ENCODE data around the gene CDA. TPM values are rescaled to one million over a fixed set of nuclear protein-coding genes. Genes with fewer than 3 reads are reported as not detected.

Gene CDA
- total RNA-seq, 1 donor from 2014 or later, result 1.5 TPM

GRCh38 chr1:20587661-20588053 lies 1.2 kb upstream of the CDA start:
- TF ChIP-seq, protein P1, sequence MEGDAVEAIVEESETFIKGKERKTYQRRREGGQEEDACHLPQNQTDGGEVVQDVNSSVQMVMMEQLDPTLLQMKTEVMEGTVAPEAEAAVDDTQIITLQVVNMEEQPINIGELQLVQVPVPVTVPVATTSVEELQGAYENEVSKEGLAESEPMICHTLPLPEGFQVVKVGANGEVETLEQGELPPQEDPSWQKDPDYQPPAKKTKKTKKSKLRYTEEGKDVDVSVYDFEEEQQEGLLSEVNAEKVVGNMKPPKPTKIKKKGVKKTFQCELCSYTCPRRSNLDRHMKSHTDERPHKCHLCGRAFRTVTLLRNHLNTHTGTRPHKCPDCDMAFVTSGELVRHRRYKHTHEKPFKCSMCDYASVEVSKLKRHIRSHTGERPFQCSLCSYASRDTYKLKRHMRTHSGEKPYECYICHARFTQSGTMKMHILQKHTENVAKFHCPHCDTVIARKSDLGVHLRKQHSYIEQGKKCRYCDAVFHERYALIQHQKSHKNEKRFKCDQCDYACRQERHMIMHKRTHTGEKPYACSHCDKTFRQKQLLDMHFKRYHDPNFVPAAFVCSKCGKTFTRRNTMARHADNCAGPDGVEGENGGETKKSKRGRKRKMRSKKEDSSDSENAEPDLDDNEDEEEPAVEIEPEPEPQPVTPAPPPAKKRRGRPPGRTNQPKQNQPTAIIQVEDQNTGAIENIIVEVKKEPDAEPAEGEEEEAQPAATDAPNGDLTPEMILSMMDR (conservative IDR thresholded peaks at IDR 0.05), result no peak
- H3K27ac Mint-ChIP-seq, result no peak overlapping the region
- H3K36me3 Mint-ChIP-seq, result no peaks in the 10 kb centered on the region
- peaks cover 15% of the 10 kb centered on the region for H3K4me1 Mint-ChIP-seq (ENCODE audit: unreplicated experiment)
- H3K9me3 Mint-ChIP-seq, result no peaks in the 10 kb centered on the region
- H3K4me3 Mint-ChIP-seq, result no peak overlapping the region
- no peak for DNase-seq (ENCODE audit: extremely low spot score, unreplicated experiment)
- H3K27me3 Mint-ChIP-seq, result peaks cover 61% of the 10 kb centered on the region

DNA sequence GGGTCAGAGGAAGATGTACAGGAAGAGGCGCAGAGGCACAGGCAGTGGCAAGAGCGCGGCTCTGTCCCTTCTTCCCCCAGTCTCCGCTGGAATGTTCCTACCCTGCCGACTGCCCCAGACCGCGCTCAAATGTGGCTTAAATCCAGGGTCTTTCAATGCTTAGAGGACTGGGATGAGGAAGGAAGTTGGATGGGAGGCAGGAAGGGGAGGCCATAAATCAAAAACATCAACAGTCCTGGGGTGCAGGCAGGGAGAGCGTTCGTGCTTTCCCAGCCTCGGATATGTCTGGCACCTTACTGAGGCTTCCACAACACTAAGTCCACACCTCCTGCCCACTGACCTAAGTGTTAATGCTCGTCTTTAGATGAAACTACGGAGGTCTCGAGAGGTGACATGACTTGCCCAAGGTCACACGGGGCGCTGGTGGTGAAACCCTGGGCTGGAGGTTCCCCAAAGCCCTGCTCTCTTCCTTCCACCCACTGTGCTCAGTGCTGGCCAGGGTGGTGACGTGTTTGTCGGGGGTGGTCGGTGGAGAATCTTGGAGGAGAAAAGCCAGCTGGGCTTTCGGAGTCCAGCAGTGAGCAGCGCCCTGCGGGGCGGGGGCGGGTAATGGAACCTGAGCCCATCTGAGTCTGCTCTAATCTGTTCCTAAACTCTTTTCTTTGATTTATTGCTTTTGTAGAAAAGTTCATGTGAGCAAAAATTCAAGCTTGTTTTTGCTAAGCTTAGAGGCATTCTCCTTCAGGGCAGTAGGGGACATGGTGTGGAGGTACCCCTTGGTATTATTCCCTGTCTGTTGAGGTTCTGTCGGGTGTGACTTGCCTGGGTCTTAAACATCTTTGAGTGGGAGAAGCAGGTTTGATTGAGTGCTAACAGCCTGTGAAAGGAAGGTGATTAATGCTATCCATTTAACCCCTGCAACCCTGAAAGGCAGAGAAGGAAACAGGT lies 708 bp downstream of the CDA start:
- DNase-seq (ENCODE audit: extremely low spot score, unreplicated experiment), result no peak
- Mint-ChIP-seq H3K4me1 (ENCODE audit: unreplicated experiment) (peaks cover 19% of the 10 kb centered on the region), H3K9me3 (no peaks in the 10 kb centered on the region), H3K27me3 (peaks cover 56% of the 10 kb centered on the region), H3K4me3 (peak overlapping the region; percentile 35), H3K27ac (peak overlapping the region; percentile 16), H3K36me3 (no peaks in the 10 kb centered on the region)
- TF ChIP-seq, protein P1 (conservative IDR thresholded peaks at IDR 0.05), result no peak

GRCh38 chr1:20590306-20590777 lies 1.4 kb downstream of the CDA start:
- TF ChIP-seq, protein P1 (conservative IDR thresholded peaks at IDR 0.05), result no peak
- no peak for DNase-seq (ENCODE audit: extremely low spot score, unreplicated experiment)
- no peaks in the 10 kb centered on the region for H3K9me3 Mint-ChIP-seq
- H3K27ac Mint-ChIP-seq, result no peak overlapping the region
- peaks cover 19% of the 10 kb centered on the region for H3K4me1 Mint-ChIP-seq (ENCODE audit: unreplicated experiment)
- no peaks in the 10 kb centered on the region for H3K36me3 Mint-ChIP-seq
- peak overlapping the region; percentile 7 for H3K4me3 Mint-ChIP-seq
- peaks cover 53% of the 10 kb centered on the region for H3K27me3 Mint-ChIP-seq

- Mint-ChIP-seq H3K27ac (no peak overlapping the region), H3K9me3 (no peaks in the 10 kb centered on the region), H3K4me1 (ENCODE audit: unreplicated experiment) (peaks cover 19% of the 10 kb centered on the region), H3K27me3 (peaks cover 38% of the 10 kb centered on the region), H3K36me3 (no peaks in the 10 kb centered on the region), H3K4me3 (no peak overlapping the region)
- TF ChIP-seq, protein P1 (conservative IDR thresholded peaks at IDR 0.05), result no peak
- DNase-seq (ENCODE audit: extremely low spot score, unreplicated experiment), result no peak
These were observed 4.9 kb downstream of the CDA start for GRCh38 chr1:20593756-20594155.

- peaks cover 30% of the 10 kb centered on the region for H3K27me3 Mint-ChIP-seq
- peaks cover 13% of the 10 kb centered on the region for H3K4me1 Mint-ChIP-seq (ENCODE audit: unreplicated experiment)
- no peak overlapping the region for H3K4me3 Mint-ChIP-seq
- TF ChIP-seq, protein P1 (conservative IDR thresholded peaks at IDR 0.05), result no peak
- H3K27ac Mint-ChIP-seq, result no peak overlapping the region
- H3K36me3 Mint-ChIP-seq, result no peaks in the 10 kb centered on the region
- no peaks in the 10 kb centered on the region for H3K9me3 Mint-ChIP-seq
- no peak for DNase-seq (ENCODE audit: extremely low spot score, unreplicated experiment)
These were observed 5.8 kb downstream of the CDA start for GRCh38 chr1:20594746-20595145.

All from type B pancreatic cell (in vitro differentiated cells).